Hepatocyte (in vitro differentiated cells): Measurements from ENCODE around the gene C1orf167.

Source experiments
- CTCF ChIP-seq: fragments of 200-600 bp; sonication (generic); IDR thresholded peaks from 2 replicates; pipeline ENCODE4 v1.5.1; 2016; ENCODE audit warnings: antibody characterized with exemption, mild to moderate bottlenecking; ENCODE audit not compliant: poor library complexity
- EZH2 ChIP-seq: fragments of 200-600 bp; sonication (generic); IDR thresholded peaks from 2 replicates; pipeline ENCODE4 v1.6.1; 2016; ENCODE audit warnings: antibody characterized with exemption, mild to moderate bottlenecking, borderline replicate concordance
- EZH2phosphoT487 ChIP-seq: fragments of 200-600 bp; sonication (generic); IDR thresholded peaks from one replicate; pipeline ENCODE4 v1.6.1; 2018; ENCODE audit warnings: antibody characterized with exemption, mild to moderate bottlenecking, low read depth, moderate library complexity; ENCODE audit not compliant: unreplicated experiment, severe bottlenecking

- TF ChIP-seq EZH2phosphoT487: no peak
- no peak for TF ChIP-seq CTCF
- TF ChIP-seq EZH2: no peak
Observed at GRCh38 chr1:11731691-11732283, 30.2 kb upstream of the C1orf167 start.
